Keratinocyte (primary cell): ENCODE measurements around the gene MAOB.

Experiments used
- EZH2 ChIP-seq: IDR thresholded peaks from one replicate; pipeline ENCODE4 v1.6.1; 2012; ENCODE audit warnings: inconsistent platforms, mild to moderate bottlenecking, low read length, moderate library complexity
- TF ChIP-seq, protein P1 (sequence below), 3 experiments: IDR thresholded peaks in 1 of 3; conservative IDR thresholded peaks in 1 of 3; optimal IDR thresholded peaks in 1 of 3; 2 replicates in 2 of 3; 3 replicates in 1 of 3; pipeline versions ENCODE3 to v1.5.1; 2011; ENCODE audit warnings: low read length in 3 of 3, mild to moderate bottlenecking in 3 of 3, moderate library complexity in 2 of 3, control low read depth in 1 of 3, inconsistent platforms in 1 of 3; ENCODE audit not compliant: insufficient read depth in 2 of 3; ENCODE audit errors: extremely low read depth in 1 of 3

DNA sequence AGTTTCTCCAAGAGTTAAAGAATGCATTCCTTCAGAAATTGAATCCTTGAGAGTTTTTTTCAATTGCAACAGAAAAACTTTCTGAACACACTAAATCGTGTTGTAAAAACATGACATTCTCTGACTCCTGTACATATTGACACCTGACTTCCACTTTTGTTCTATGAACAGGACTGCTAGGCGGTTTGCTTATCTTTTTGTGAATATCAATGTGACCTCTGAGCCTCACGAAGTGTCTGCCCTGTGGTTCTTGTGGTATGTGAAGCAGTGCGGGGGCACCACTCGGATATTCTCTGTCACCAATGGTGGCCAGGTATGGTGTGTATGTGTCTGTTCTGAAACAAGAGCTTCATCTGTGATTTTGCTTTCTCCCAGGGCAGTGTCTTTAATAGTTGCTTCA lies 154.2 kb downstream of the MAOB start:
- TF ChIP-seq, protein P1, sequence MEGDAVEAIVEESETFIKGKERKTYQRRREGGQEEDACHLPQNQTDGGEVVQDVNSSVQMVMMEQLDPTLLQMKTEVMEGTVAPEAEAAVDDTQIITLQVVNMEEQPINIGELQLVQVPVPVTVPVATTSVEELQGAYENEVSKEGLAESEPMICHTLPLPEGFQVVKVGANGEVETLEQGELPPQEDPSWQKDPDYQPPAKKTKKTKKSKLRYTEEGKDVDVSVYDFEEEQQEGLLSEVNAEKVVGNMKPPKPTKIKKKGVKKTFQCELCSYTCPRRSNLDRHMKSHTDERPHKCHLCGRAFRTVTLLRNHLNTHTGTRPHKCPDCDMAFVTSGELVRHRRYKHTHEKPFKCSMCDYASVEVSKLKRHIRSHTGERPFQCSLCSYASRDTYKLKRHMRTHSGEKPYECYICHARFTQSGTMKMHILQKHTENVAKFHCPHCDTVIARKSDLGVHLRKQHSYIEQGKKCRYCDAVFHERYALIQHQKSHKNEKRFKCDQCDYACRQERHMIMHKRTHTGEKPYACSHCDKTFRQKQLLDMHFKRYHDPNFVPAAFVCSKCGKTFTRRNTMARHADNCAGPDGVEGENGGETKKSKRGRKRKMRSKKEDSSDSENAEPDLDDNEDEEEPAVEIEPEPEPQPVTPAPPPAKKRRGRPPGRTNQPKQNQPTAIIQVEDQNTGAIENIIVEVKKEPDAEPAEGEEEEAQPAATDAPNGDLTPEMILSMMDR (optimal IDR thresholded peaks at IDR 0.05 in 1 of 3, IDR thresholded peaks at IDR 0.05 in 1 of 3, conservative IDR thresholded peaks at IDR 0.05 in 1 of 3; ENCODE audit: extremely low read depth in 1 of 3, insufficient read depth in 2 of 3, low read length in 3 of 3), result no peak
- no peak for TF ChIP-seq EZH2
